ENCODE results near the gene LSAMP.
A peak's percentile ranks its signal among the peaks of the same experiment; 100 is the strongest.

The LSAMP gene

DNA sequence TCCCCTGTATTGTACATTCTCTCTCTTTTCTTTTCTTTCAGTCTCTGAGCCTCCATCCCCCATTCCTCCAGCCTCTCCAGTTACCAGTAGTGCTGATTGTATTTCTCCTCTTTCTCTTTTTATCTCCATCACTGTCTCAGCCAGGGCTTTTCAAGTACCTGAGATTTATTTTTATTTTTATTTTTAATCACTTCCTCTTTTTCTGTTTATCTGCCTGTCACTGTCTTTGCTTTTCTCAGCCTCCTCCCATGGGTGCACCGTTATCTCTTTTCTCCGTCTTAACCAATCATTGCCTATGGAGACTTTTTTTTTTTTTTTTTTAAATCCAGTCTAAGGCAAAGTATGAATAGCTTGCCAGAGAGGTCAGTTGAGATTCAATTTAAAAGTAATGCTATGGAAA, 462.7 kb downstream of the LSAMP start:
- DNase-seq (no peak), ATAC-seq (replicated peaks) (no peak)
- Mint-ChIP-seq H3K36me3 (no peaks in the 10 kb centered on the region), H3K27ac (no peak overlapping the region), H3K9me3 (peaks cover 0 to 7% of the 10 kb centered on the region in 2 donors), H3K27me3 (peaks cover 0 to 6% of the 10 kb centered on the region in 2 donors), H3K4me3 (no peak overlapping the region), H3K4me1 (peaks cover 2 to 6% of the 10 kb centered on the region in 2 donors)

- no peak for ATAC-seq (replicated peaks)
- Mint-ChIP-seq H3K4me3 (no peak overlapping the region), H3K9me3 (peaks cover 0 to 5% of the 10 kb centered on the region in 2 donors)
Measured at GRCh38 chr3:115982108-115982507, 463.2 kb downstream of the LSAMP start.

GRCh38 chr3:115980709-115981108, 464.6 kb downstream of the LSAMP start:
- peaks cover 0 to 5% of the 10 kb centered on the region in 2 donors for H3K9me3 Mint-ChIP-seq
- H3K36me3 Mint-ChIP-seq: no peaks in the 10 kb centered on the region
- no peak for DNase-seq
- peak overlapping the region in 1 of 2 donors; percentile 7 for H3K4me3 Mint-ChIP-seq
- peak overlapping the region; percentile 56 for H3K27ac Mint-ChIP-seq
- peaks cover 2 to 6% of the 10 kb centered on the region in 2 donors for H3K4me1 Mint-ChIP-seq
- H3K27me3 Mint-ChIP-seq: peaks cover 0 to 6% of the 10 kb centered on the region in 2 donors
- peak; percentile 85 to 89 for ATAC-seq (replicated peaks)

More at GRCh38 chr3:115982108-115982507, 463.2 kb downstream of the LSAMP start:
- no peak for DNase-seq
- Mint-ChIP-seq H3K4me1 (peaks cover 2 to 6% of the 10 kb centered on the region in 2 donors), H3K27ac (no peak overlapping the region), H3K36me3 (no peaks in the 10 kb centered on the region), H3K27me3 (peaks cover 0 to 6% of the 10 kb centered on the region in 2 donors)

DNA sequence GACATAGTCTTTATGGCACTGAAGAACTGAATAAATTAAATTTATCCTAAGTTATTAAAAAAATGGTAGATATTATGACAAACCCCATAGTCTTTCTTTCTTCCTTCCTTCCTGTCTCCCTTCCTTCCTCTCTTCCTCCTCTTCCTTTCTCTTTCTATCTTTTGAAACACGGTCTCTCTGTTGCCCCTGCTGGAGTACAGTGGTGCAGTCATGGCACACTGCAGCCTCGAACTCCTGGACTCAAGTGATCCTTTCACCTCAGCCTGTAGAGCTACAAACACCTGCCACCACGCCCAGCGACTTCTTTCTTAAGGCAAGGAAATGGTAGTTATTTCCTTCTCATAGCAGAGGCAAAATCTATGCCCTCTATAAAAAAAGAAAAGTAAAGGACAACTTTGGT, 467.4 kb downstream of the LSAMP start:
- Mint-ChIP-seq H3K27ac (no peak overlapping the region), H3K4me3 (no peak overlapping the region), H3K27me3 (no peaks in the 10 kb centered on the region), H3K36me3 (no peaks in the 10 kb centered on the region), H3K4me1 (peaks cover 2 to 6% of the 10 kb centered on the region in 2 donors), H3K9me3 (peaks cover 0 to 6% of the 10 kb centered on the region in 2 donors)
- DNase-seq (no peak), ATAC-seq (replicated peaks) (no peak)

- Mint-ChIP-seq H3K9me3 (peaks cover 0 to 5% of the 10 kb centered on the region in 2 donors), H3K27me3 (no peaks in the 10 kb centered on the region), H3K4me1 (peaks cover 2 to 4% of the 10 kb centered on the region in 2 donors), H3K27ac (no peak overlapping the region), H3K36me3 (no peaks in the 10 kb centered on the region), H3K4me3 (no peak overlapping the region)
- ATAC-seq (replicated peaks) (no peak), DNase-seq (no peak)
Measured at GRCh38 chr3:115975796-115976195, 469.5 kb downstream of the LSAMP start.

- DNase-seq (no peak), ATAC-seq (replicated peaks) (no peak)
- Mint-ChIP-seq H3K9me3 (peaks cover 0 to 5% of the 10 kb centered on the region in 2 donors), H3K27me3 (no peaks in the 10 kb centered on the region), H3K4me3 (no peak overlapping the region), H3K36me3 (no peaks in the 10 kb centered on the region), H3K27ac (no peak overlapping the region), H3K4me1 (no peaks in the 10 kb centered on the region)
Measured at GRCh38 chr3:115975353-115975752, 469.9 kb downstream of the LSAMP start.

GRCh38 chr3:115974940-115975339, 470.3 kb downstream of the LSAMP start:
- H3K4me3 Mint-ChIP-seq: no peak overlapping the region
- no peak for ATAC-seq (replicated peaks)
- no peaks in the 10 kb centered on the region for H3K36me3 Mint-ChIP-seq
- H3K4me1 Mint-ChIP-seq: no peaks in the 10 kb centered on the region
- H3K9me3 Mint-ChIP-seq: peaks cover 0 to 5% of the 10 kb centered on the region in 2 donors
- H3K27me3 Mint-ChIP-seq: no peaks in the 10 kb centered on the region
- no peak for DNase-seq
- no peak overlapping the region for H3K27ac Mint-ChIP-seq

- H3K4me1 Mint-ChIP-seq: no peaks in the 10 kb centered on the region
- no peaks in the 10 kb centered on the region for H3K27me3 Mint-ChIP-seq
- H3K9me3 Mint-ChIP-seq: peaks cover 3 to 6% of the 10 kb centered on the region in 2 donors
- ATAC-seq (replicated peaks) (no peak), DNase-seq (no peak)
- no peak overlapping the region for H3K27ac Mint-ChIP-seq
- H3K4me3 Mint-ChIP-seq: no peak overlapping the region
- no peaks in the 10 kb centered on the region for H3K36me3 Mint-ChIP-seq
Measured at GRCh38 chr3:115968871-115969270, 476.4 kb downstream of the LSAMP start.

DNA sequence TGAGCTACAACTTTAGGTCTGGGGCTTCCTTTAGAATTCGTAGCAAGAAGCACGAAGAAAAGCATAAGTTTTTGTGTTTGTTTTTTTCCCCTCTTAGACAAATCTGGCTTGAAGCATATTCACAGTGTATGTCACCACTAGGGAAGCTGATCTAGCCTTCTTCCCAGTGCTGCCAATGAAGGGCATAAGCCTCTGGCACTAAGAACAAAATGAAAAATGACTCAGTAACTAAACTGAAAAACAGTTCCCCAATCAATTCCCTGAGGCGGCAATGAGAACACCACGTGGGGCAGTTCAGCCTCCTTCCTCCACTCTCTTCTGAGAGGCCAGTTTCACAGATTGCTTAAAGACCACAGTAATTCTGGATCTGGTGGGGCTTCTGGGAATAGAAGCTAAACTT, 483.9 kb downstream of the LSAMP start:
- no peaks in the 10 kb centered on the region for H3K4me1 Mint-ChIP-seq
- no peak overlapping the region for H3K4me3 Mint-ChIP-seq
- H3K9me3 Mint-ChIP-seq: no peaks in the 10 kb centered on the region
- no peak overlapping the region for H3K27ac Mint-ChIP-seq
- peaks cover 0 to 5% of the 10 kb centered on the region in 2 donors for H3K27me3 Mint-ChIP-seq
- DNase-seq (no peak), ATAC-seq (replicated peaks) (no peak)
- no peaks in the 10 kb centered on the region for H3K36me3 Mint-ChIP-seq

- Mint-ChIP-seq H3K27ac (no peak overlapping the region), H3K9me3 (no peaks in the 10 kb centered on the region), H3K36me3 (no peaks in the 10 kb centered on the region), H3K27me3 (peaks cover 0 to 5% of the 10 kb centered on the region in 2 donors), H3K4me1 (no peaks in the 10 kb centered on the region), H3K4me3 (no peak overlapping the region)
- ATAC-seq (replicated peaks): no peak
- DNase-seq: no peak
Measured at GRCh38 chr3:115960799-115961198, 484.5 kb downstream of the LSAMP start.

DNA sequence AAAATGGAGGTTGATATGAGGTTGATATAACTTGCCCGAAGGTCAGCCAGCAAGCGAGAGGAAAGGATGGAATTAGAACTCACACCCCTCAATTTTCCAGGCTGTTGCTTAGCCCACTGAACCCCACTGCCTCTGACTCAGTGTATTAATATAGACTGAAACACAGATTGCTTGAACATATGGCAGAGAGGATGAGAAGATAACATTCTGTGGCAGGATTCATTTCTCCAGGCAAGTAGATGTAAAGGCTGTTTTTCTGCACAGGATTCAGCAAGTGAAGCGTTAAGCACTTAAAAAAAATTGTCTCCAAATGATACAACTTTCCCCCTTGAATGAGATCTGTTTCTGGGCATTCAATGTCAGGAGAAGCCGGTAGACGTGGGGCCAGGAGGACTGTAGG, 486.8 kb downstream of the LSAMP start:
- H3K36me3 Mint-ChIP-seq: no peaks in the 10 kb centered on the region
- H3K4me3 Mint-ChIP-seq: no peak overlapping the region
- ATAC-seq (replicated peaks) (no peak), DNase-seq (no peak)
- no peaks in the 10 kb centered on the region for H3K4me1 Mint-ChIP-seq
- H3K9me3 Mint-ChIP-seq: no peaks in the 10 kb centered on the region
- peaks cover 0 to 5% of the 10 kb centered on the region in 2 donors for H3K27me3 Mint-ChIP-seq
- H3K27ac Mint-ChIP-seq: no peak overlapping the region

GRCh38 chr3:115947325-115947724, 498.0 kb downstream of the LSAMP start:
- Mint-ChIP-seq H3K27me3 (peaks cover 0 to 5% of the 10 kb centered on the region in 2 donors), H3K27ac (no peak overlapping the region), H3K36me3 (no peaks in the 10 kb centered on the region), H3K9me3 (peaks cover 0 to 4% of the 10 kb centered on the region in 2 donors), H3K4me3 (no peak overlapping the region), H3K4me1 (no peaks in the 10 kb centered on the region)
- ATAC-seq (replicated peaks) (peak; percentile 73 to 78), DNase-seq (no peak)

- no peaks in the 10 kb centered on the region for H3K36me3 Mint-ChIP-seq
- H3K27ac Mint-ChIP-seq: no peak overlapping the region
- H3K4me3 Mint-ChIP-seq: no peak overlapping the region
- DNase-seq (no peak), ATAC-seq (replicated peaks) (peak in 1 of 2 donors; percentile 23)
- H3K4me1 Mint-ChIP-seq: no peaks in the 10 kb centered on the region
- H3K27me3 Mint-ChIP-seq: peaks cover 0 to 5% of the 10 kb centered on the region in 2 donors
- peaks cover 2 to 8% of the 10 kb centered on the region in 2 donors for H3K9me3 Mint-ChIP-seq
Measured at GRCh38 chr3:115943579-115943978, 501.7 kb downstream of the LSAMP start.

GRCh38 chr3:115937054-115937453, 508.2 kb downstream of the LSAMP start:
- DNase-seq (no peak), ATAC-seq (replicated peaks) (no peak)
- H3K4me3 Mint-ChIP-seq: no peak overlapping the region
- peaks cover 0 to 2% of the 10 kb centered on the region in 2 donors for H3K4me1 Mint-ChIP-seq
- no peaks in the 10 kb centered on the region for H3K27me3 Mint-ChIP-seq
- no peak overlapping the region for H3K27ac Mint-ChIP-seq
- no peaks in the 10 kb centered on the region for H3K36me3 Mint-ChIP-seq
- H3K9me3 Mint-ChIP-seq: peaks cover 2 to 11% of the 10 kb centered on the region in 2 donors

DNA sequence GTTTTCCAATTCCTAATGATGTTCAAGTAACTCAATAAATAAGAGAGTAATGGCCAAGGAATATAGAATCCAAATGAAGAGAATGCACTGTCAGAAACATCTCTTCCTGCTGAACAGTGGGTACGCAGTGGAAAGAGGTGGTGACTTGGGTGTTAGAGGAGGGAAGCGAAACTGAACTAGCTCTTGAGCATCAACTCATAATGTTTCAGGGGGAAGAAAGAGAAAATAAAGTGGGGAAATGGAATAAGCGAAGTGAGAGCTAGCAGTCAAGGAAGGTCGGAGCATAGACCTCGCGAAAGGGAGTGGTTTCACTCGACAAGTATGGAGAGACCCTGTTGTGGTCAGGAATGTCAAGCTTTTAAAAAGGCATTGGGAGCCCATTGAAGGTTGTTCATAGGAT, 512.5 kb downstream of the LSAMP start:
- ATAC-seq (replicated peaks): no peak
- Mint-ChIP-seq H3K9me3 (peaks cover 0 to 3% of the 10 kb centered on the region in 2 donors), H3K4me3 (no peak overlapping the region), H3K27ac (no peak overlapping the region), H3K27me3 (peaks cover 4 to 11% of the 10 kb centered on the region in 2 donors), H3K36me3 (no peaks in the 10 kb centered on the region), H3K4me1 (peaks cover 0 to 2% of the 10 kb centered on the region in 2 donors)
- no peak for DNase-seq

- H3K36me3 Mint-ChIP-seq: no peaks in the 10 kb centered on the region
- H3K27ac Mint-ChIP-seq: no peak overlapping the region
- H3K27me3 Mint-ChIP-seq: peaks cover 4 to 11% of the 10 kb centered on the region in 2 donors
- no peak for ATAC-seq (replicated peaks)
- peaks cover 0 to 3% of the 10 kb centered on the region in 2 donors for H3K9me3 Mint-ChIP-seq
- H3K4me3 Mint-ChIP-seq: no peak overlapping the region
- DNase-seq: no peak
- H3K4me1 Mint-ChIP-seq: peaks cover 0 to 2% of the 10 kb centered on the region in 2 donors
Measured at GRCh38 chr3:115931581-115931980, 513.7 kb downstream of the LSAMP start.
